Measurements from ENCODE around the gene SH3PXD2A.

GRCh38 chr10:103691723-103692435 lies 163.5 kb downstream of the SH3PXD2A start:
- 0 out of 2 replicates have a peak, but pooled peaks have one; percentile 3 for TF ChIP-seq MXI1 (IDR thresholded peaks at IDR 0.05; ENCODE audit: borderline replicate concordance, low read depth, low read length)
- no peak for TF ChIP-seq ELK1 (IDR thresholded peaks at IDR 0.05; ENCODE audit: borderline replicate concordance, low read depth, low read length)
- TF ChIP-seq RCOR1 (IDR thresholded peaks at IDR 0.05; ENCODE audit: insufficient replicate concordance, low read length), result no peak
- TF ChIP-seq POLR2A (IDR thresholded peaks at IDR 0.05; ENCODE audit: low read depth, low read length), result no peak
- TF ChIP-seq BHLHE40 (IDR thresholded peaks at IDR 0.05; ENCODE audit: low read depth, low read length), result peak; percentile 62
- TF ChIP-seq RAD21 (IDR thresholded peaks at IDR 0.05; ENCODE audit: low read length), result no peak
- no peak for TF ChIP-seq MAFK (IDR thresholded peaks at IDR 0.05; ENCODE audit: low read depth, low read length)
- no peak for TF ChIP-seq CTCF (conservative IDR thresholded peaks at IDR 0.05; ENCODE audit: low read depth, low read length)
- TF ChIP-seq RFX5 (IDR thresholded peaks at IDR 0.05; ENCODE audit: low read depth, low read length), result no peak
- TF ChIP-seq CEBPB (IDR thresholded peaks at IDR 0.05; ENCODE audit: low read depth, low read length), result no peak
- TF ChIP-seq, protein P1, sequence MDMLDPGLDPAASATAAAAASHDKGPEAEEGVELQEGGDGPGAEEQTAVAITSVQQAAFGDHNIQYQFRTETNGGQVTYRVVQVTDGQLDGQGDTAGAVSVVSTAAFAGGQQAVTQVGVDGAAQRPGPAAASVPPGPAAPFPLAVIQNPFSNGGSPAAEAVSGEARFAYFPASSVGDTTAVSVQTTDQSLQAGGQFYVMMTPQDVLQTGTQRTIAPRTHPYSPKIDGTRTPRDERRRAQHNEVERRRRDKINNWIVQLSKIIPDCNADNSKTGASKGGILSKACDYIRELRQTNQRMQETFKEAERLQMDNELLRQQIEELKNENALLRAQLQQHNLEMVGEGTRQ (IDR thresholded peaks at IDR 0.05; ENCODE audit: low read depth, low read length), result no peak
- TF ChIP-seq NFE2L2 (IDR thresholded peaks at IDR 0.05; ENCODE audit: low read depth, low read length), result no peak
